Measurements from ENCODE around the gene GAB2. TPM values are rescaled to one million over a fixed set of nuclear protein-coding genes. Genes with fewer than 3 reads are reported as not detected.

Gene GAB2
- total and polyA plus RNA-seq, 8 donors: 18.8 to 59.6 (median 19.7) TPM

- TF ChIP-seq CTCF (IDR thresholded peaks at IDR 0.05): no peak
- DNase-seq (no peak), ATAC-seq (no peak)
- Histone ChIP-seq H3K9me3 (no peaks in the 10 kb centered on the region), H3K36me3 (peaks cover 0 to 47% of the 10 kb centered on the region in 2 donors), H3K27me3 (no peaks in the 10 kb centered on the region), H3K27ac (no peak overlapping the region), H3K4me1 (peaks cover 0 to 5% of the 10 kb centered on the region in 2 donors), H3K4me3 (no peak overlapping the region)
- intact Hi-C loops (cut with DNase I): no loop called here
These were observed 208.1 kb downstream of the GAB2 start for GRCh38 chr11:78209478-78209877.

GRCh38 chr11:78208257-78209165 is 209.1 kb downstream of the GAB2 start:
- Histone ChIP-seq H3K27ac (no peak overlapping the region), H3K4me3 (no peak overlapping the region), H3K4me1 (peaks cover 0 to 5% of the 10 kb centered on the region in 2 donors), H3K27me3 (no peaks in the 10 kb centered on the region), H3K36me3 (peaks cover 0 to 38% of the 10 kb centered on the region in 2 donors), H3K9me3 (no peaks in the 10 kb centered on the region)
- no peak for ATAC-seq
- no peak for DNase-seq
- intact Hi-C loops (cut with DNase I): no loop called here
- TF ChIP-seq CTCF (IDR thresholded peaks at IDR 0.05): no peak

- intact Hi-C loops (cut with DNase I): no loop called here
- no peak for TF ChIP-seq CTCF (IDR thresholded peaks at IDR 0.05)
- ATAC-seq (no peak), DNase-seq (no peak)
- H3K4me3 ChIP-seq: no peak overlapping the region
- H3K4me1 ChIP-seq: peaks cover 0 to 8% of the 10 kb centered on the region in 2 donors
- peaks cover 0 to 30% of the 10 kb centered on the region in 2 donors for H3K36me3 ChIP-seq
- no peaks in the 10 kb centered on the region for H3K27me3 ChIP-seq
- H3K27ac ChIP-seq: no peak overlapping the region
- no peaks in the 10 kb centered on the region for H3K9me3 ChIP-seq
These were observed 209.9 kb downstream of the GAB2 start for GRCh38 chr11:78207532-78208256.

- H3K27me3 ChIP-seq: no peaks in the 10 kb centered on the region
- no peak for TF ChIP-seq CTCF (IDR thresholded peaks at IDR 0.05)
- H3K9me3 ChIP-seq: no peaks in the 10 kb centered on the region
- intact Hi-C loops (cut with DNase I): no loop called here
- no peak overlapping the region for H3K27ac ChIP-seq
- no peak overlapping the region for H3K4me3 ChIP-seq
- H3K4me1 ChIP-seq: peaks cover 0 to 10% of the 10 kb centered on the region in 2 donors
- ATAC-seq (no peak), DNase-seq (no peak)
- peaks cover 0 to 39% of the 10 kb centered on the region in 2 donors for H3K36me3 ChIP-seq
These were observed 211.9 kb downstream of the GAB2 start for GRCh38 chr11:78205691-78206090.

- no peak overlapping the region for H3K27ac ChIP-seq
- peaks cover 0 to 39% of the 10 kb centered on the region in 2 donors for H3K36me3 ChIP-seq
- H3K4me1 ChIP-seq: peaks cover 0 to 10% of the 10 kb centered on the region in 2 donors
- H3K27me3 ChIP-seq: no peaks in the 10 kb centered on the region
- intact Hi-C loops (cut with DNase I): no loop called here
- ATAC-seq (no peak), DNase-seq (no peak)
- H3K4me3 ChIP-seq: no peak overlapping the region
- H3K9me3 ChIP-seq: no peaks in the 10 kb centered on the region
- TF ChIP-seq CTCF (IDR thresholded peaks at IDR 0.05): no peak
These were observed 212.4 kb downstream of the GAB2 start for GRCh38 chr11:78205256-78205655.

Measured in left lung (tissue), 10 donors.